Smooth muscle cell (in vitro differentiated cells): ENCODE measurements around the gene DLX1. TPM values are rescaled to one million over a fixed set of nuclear protein-coding genes. Genes with fewer than 3 reads are reported as not detected.
A peak's percentile ranks its signal among the peaks of the same experiment; 100 is the strongest.

Source experiments
- DNase-seq: peaks from one replicate; lab custom pipeline; 2025; ENCODE audit not compliant: unreplicated experiment; lab: John Stamatoyannopoulos, UW
- H2AFZ ChIP-seq: fragments of 200-600 bp; sonication (generic); 2 replicates; pipeline ENCODE4 v1.6.0; 2016; ENCODE audit warnings: antibody characterized with exemption, low read depth, mild to moderate bottlenecking
- H3F3A ChIP-seq: fragments of 200-600 bp; sonication (generic); 2 replicates; pipeline ENCODE4 v1.6.0; 2017; ENCODE audit warnings: antibody characterized with exemption, low read depth
- H3K27ac ChIP-seq: fragments of 200-600 bp; sonication (generic); 2 replicates; pipeline ENCODE4 v1.5.1; 2016; ENCODE audit warnings: low read depth, mild to moderate bottlenecking
- H3K27me3 ChIP-seq: fragments of 200-600 bp; sonication (generic); 2 replicates; pipeline ENCODE4 v1.6.1; 2016; ENCODE audit warnings: low read depth, mild to moderate bottlenecking
- H3K36me3 ChIP-seq: fragments of 200-600 bp; sonication (generic); 2 replicates; pipeline ENCODE4 v1.5.1; 2016; ENCODE audit warnings: low read depth
- H3K4me1 ChIP-seq: fragments of 200-600 bp; sonication (generic); 2 replicates; pipeline ENCODE4 v1.5.1; 2016; ENCODE audit warnings: low read depth
- H3K4me2 ChIP-seq: fragments of 200-600 bp; sonication (generic); 2 replicates; pipeline ENCODE4 v1.6.0; 2016; ENCODE audit warnings: mild to moderate bottlenecking
- H3K4me3 ChIP-seq: fragments of 200-600 bp; sonication (generic); 2 replicates; pipeline ENCODE4 v1.5.1; 2016; ENCODE audit warnings: mild to moderate bottlenecking
- H3K79me2 ChIP-seq: fragments of 200-600 bp; sonication (generic); 2 replicates; pipeline ENCODE4 v1.6.0; 2016; ENCODE audit warnings: low read depth, mild to moderate bottlenecking
- H3K9ac ChIP-seq: fragments of 200-600 bp; sonication (generic); 2 replicates; pipeline ENCODE4 v1.6.0; 2016; ENCODE audit warnings: low read depth
- H3K9me3 ChIP-seq: fragments of 200-600 bp; sonication (generic); replicated peaks from 2 replicates; pipeline ENCODE4 v1.5.1; 2016; ENCODE audit warnings: low read depth
- H4K20me1 ChIP-seq: fragments of 200-600 bp; sonication (generic); 2 replicates; pipeline ENCODE4 v1.6.0; 2016; ENCODE audit warnings: low read depth
- WGBS: methylation state at CpG from one replicate; pipeline ENCODE4 v1.1.7; 2016; ENCODE audit warnings: low lambda C conversion rate; 5-methylcytosine and 5-hydroxymethylcytosine counted together
- polyA plus RNA-seq: library from polyadenylated mRNA; unstranded; fragments of >200 nt; fragmentation: Nextera tagmentation; extraction: Ambion mirVana; gene quantifications from 2 replicates; pipeline ENCODE4 v1.2.1, GENCODE V29; 2016
- total RNA-seq: library from RNA; depleted of rRNA; stranded (reverse); fragments of >200 nt; gene quantifications from 2 replicates; pipeline ENCODE4 v1.2.3, GENCODE V29; 2014
- TF ChIP-seq, protein P1 (sequence below): fragments of 200-600 bp; sonication (generic); IDR thresholded peaks from 2 replicates; pipeline ENCODE4 v1.5.1; 2017; ENCODE audit warnings: borderline replicate concordance, mild to moderate bottlenecking, antibody characterized with exemption; ENCODE audit not compliant: insufficient read depth, poor library complexity, severe bottlenecking

DLX1 gene
- total and polyA plus RNA-seq, 2 experiments from 2014 or later, result 3.3 to 3.5 TPM

GRCh38 chr2:172092716-172093415 lies 7.6 kb downstream of the DLX1 start:
- H2AFZ ChIP-seq, result no peak overlapping the region
- H3K27ac ChIP-seq, result no peak overlapping the region
- no peaks in the 10 kb centered on the region for H3K79me2 ChIP-seq
- no peaks in the 10 kb centered on the region for H4K20me1 ChIP-seq
- H3K36me3 ChIP-seq, result no peaks in the 10 kb centered on the region
- H3K27me3 ChIP-seq, result peaks cover 77% of the 10 kb centered on the region
- H3K4me3 ChIP-seq, result peak overlapping the region; percentile 15
- TF ChIP-seq, protein P1, sequence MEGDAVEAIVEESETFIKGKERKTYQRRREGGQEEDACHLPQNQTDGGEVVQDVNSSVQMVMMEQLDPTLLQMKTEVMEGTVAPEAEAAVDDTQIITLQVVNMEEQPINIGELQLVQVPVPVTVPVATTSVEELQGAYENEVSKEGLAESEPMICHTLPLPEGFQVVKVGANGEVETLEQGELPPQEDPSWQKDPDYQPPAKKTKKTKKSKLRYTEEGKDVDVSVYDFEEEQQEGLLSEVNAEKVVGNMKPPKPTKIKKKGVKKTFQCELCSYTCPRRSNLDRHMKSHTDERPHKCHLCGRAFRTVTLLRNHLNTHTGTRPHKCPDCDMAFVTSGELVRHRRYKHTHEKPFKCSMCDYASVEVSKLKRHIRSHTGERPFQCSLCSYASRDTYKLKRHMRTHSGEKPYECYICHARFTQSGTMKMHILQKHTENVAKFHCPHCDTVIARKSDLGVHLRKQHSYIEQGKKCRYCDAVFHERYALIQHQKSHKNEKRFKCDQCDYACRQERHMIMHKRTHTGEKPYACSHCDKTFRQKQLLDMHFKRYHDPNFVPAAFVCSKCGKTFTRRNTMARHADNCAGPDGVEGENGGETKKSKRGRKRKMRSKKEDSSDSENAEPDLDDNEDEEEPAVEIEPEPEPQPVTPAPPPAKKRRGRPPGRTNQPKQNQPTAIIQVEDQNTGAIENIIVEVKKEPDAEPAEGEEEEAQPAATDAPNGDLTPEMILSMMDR, result no peak
- peaks cover 40% of the 10 kb centered on the region for H3K4me1 ChIP-seq
- no peak overlapping the region for H3K9ac ChIP-seq
- WGBS, result 6% methylated on average over 19 of the region's 19 CpGs
- peaks cover 7% of the 10 kb centered on the region for H3F3A ChIP-seq
- peak overlapping the region; percentile 97 for H3K4me2 ChIP-seq
- DNase-seq, result no peak
- no peaks in the 10 kb centered on the region for H3K9me3 ChIP-seq

DNA sequence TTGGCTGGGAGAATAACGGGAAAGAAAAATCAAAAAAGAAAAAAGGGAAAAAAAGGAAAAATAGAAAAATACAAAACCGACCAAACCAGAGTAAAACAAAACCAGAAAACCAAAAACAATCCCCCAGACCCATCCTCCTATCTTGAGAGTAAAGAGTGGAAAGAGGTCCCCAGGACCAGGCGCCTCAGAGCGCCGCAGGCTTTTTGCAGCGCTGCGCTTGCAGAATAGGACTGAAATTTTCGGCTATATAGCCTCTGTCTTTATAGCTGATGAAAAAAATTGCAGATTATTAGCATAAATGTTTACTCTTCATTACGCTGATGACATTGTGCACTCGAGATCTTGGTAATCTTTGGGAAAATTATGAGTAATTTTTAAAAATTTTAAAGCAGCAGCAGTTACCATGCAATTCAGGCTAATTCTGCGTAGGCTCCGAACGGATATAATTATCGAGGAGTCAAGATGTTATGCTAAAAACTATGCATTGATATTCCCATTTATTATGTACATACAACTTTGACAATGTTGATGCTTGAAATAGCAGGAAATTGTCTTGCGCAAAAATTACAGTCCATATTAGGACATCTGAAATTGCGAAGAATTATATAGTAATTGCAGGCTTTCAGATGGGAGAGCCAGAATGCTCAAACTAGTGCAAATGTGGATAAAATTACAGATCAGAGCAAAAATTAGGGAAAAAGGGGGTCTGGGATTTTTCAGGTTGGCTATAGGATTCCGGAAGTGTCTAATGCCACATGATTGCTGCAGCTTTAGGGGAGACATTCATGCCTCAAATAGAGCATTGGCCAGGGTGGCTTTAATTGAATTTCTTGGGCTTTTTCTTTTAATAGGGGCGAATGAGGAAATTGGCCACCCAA lies 8.3 kb downstream of the DLX1 start:
- Histone ChIP-seq H3K9me3 (no peaks in the 10 kb centered on the region), H3F3A (peaks cover 11% of the 10 kb centered on the region), H3K9ac (no peak overlapping the region), H3K36me3 (no peaks in the 10 kb centered on the region), H3K4me2 (peak overlapping the region; percentile 97), H3K27me3 (peaks cover 69% of the 10 kb centered on the region), H3K4me1 (peaks cover 43% of the 10 kb centered on the region), H2AFZ (no peak overlapping the region), H3K4me3 (peak overlapping the region; percentile 62), H4K20me1 (no peaks in the 10 kb centered on the region), H3K79me2 (no peaks in the 10 kb centered on the region), H3K27ac (no peak overlapping the region)
- 8% methylated on average over 18 of the region's 18 CpGs for WGBS
- TF ChIP-seq, protein P1, result no peak
- DNase-seq, result no peak

DNA sequence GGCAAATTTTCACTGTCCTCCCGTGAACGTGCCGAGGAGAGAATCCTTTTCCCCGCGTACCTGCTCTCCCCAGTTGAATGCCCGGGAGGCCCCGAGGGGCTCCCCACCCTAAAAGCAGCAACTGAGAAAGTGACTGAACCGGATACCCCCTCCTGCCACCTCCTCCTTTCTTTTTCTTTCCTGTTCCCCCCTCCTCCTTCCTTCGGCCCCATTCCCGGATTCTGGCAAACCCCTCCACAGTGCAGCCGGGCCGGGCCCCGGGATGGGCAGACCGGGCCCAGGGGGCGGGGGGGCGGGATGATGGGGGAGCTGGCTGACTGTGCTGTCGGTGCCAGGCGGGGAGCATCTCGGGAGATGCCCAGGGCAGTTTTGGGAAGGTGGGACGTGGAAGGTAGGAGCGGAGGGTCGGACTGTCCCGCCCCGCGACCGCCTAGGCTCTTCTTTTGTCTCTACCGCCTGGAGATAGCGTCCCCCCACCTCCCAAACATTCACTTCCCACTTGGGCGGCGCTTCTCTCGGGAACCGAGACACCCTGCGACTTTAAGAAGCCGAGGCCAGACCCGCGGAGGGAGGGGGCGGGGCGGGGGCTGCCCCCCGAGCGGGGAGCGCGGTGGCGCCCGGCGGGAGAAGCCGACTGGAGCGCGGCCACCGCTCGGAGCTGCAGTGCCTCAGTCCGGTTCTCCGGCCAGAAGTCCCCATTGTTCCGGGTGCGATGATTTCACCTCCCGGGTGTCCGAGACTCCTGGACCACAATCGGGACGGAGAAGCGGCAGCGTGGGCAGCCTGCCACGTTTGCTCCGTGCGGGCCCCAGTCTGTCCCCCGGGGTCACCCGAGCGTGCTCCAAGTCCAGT lies 9.2 kb downstream of the DLX1 start:
- 2% methylated on average over 51 of the region's 66 CpGs for WGBS
- Histone ChIP-seq H3K27me3 (peaks cover 64% of the 10 kb centered on the region), H3K4me1 (peaks cover 45% of the 10 kb centered on the region), H3K9ac (peak overlapping the region; percentile 69), H2AFZ (peak overlapping the region; percentile 83), H3K4me2 (peak overlapping the region; percentile 97), H3K36me3 (no peaks in the 10 kb centered on the region), H4K20me1 (no peaks in the 10 kb centered on the region), H3K27ac (peak overlapping the region; percentile 89), H3F3A (peaks cover 16% of the 10 kb centered on the region), H3K79me2 (peaks cover 2% of the 10 kb centered on the region), H3K4me3 (peak overlapping the region; percentile 62), H3K9me3 (no peaks in the 10 kb centered on the region)
- TF ChIP-seq, protein P1, result no peak
- no peak for DNase-seq
